ENCODE measurements around the gene TMEM108.

Gene TMEM108

DNA sequence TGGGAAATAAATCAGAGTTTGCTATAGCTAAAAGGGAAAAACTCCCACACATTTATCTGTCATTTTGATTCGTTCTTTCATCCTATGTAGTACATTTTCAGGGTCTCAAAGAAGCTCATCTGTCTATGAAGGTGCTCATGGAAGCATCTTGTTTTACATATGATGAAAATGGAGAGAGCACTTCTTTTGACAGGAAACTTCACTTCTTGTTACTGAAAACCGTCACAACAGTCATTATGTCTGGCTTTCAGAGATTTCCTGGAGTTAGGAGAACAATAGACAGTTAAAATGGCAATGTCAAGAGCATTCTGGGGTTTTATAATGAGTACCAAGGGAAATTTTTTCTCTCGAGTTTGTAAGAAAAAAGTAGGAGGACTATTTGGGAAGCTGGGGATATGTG is 83.3 kb downstream of the TMEM108 start:
- DNase-seq, result no peak

DNA sequence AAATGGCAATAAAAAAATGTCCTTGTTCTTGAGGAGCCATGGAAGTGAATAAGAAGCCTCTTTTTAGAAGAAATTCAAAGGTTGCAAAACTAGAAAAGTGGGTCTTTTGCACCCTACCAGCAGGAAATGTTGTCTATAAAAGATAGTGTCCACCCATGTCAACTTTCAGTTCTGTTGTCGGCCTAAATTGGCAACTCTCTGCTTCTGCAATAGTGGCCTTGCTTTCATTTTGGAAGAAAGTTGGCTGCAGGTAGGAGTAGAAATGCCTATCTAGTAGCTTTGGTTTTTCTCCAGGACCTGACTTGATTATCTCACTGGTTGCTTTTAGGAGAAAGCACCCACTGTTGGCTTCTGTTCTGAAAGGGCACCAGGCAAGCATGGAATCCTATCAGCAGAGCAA is 85.4 kb downstream of the TMEM108 start:
- no peak for DNase-seq

DNA sequence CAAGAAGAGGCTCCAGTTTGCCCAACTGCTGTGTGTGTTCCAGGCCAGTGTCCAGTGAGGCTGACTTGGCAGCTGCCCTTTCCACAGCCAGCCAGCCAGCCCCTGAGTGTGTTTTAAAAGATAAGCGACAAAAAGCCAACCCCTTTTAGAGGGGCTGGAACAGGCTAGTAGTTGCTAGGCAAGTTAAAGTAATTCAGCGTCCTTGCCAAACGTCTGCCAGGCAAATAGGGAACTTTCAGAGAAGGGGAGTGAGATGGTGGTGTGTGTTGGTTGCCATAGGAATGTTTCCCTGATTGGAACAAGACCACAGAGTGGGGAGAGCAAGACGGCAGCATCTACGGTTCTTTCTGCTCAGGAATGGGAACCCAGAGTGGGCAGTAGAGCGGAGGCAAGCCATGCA is 86.3 kb downstream of the TMEM108 start:
- DNase-seq, result no peak

DNA sequence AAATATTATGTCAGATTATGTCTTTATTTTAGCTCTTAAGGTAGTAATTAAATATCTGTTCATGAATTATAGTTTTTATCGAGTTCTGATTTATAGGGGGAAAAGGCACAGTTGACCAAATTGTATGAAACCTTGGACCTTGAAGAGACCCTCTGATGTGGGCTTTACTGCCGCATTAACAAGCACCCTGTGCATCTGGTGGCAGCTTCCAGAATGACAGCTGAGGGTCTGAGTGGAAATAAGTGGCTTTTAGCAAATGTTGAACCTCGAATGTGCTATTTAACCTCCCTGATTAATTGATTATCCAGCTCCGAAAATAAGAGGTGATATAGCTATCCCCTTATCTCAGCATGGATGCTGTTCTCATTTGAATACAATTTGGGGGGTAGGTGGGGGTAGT is 87.0 kb downstream of the TMEM108 start:
- DNase-seq, result no peak

DNA sequence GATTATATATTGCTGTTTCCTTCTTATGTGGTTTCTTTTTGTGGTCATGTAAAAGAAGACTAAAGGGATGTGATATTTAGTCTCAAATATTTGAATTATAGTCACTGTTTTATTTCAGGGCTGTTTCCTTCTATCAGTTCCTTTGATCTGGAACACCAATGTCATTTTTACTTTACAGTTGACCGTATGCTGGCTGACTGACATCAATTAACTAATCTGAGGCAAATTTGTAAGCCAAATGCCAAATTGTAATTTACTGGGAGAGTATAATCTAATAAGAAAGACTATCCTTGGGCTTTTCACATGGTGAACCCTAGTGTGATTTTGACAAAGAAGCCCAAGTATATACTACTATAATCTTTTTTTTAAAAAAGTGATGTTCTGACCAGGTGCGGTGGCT is 87.6 kb downstream of the TMEM108 start:
- DNase-seq, result no peak

DNA sequence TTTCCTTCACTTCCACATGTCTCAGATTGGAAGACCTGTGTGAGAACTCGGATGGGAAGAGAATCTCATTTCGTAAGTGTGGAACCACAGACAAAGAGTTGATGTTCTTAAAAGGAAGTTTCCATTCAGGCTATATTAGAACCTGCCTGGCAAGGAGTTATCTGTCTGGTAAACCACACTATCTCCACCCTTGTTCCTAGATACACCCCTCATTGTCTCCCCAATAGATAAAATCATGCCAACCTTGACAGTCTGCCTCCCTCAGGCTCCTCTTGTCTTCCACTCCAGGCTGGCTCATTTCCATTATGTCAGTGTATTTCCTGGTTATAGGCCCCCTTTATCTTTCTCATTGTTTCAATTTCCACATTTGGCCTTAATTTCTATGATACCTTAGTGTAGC is 89.2 kb downstream of the TMEM108 start:
- no peak for DNase-seq

DNA sequence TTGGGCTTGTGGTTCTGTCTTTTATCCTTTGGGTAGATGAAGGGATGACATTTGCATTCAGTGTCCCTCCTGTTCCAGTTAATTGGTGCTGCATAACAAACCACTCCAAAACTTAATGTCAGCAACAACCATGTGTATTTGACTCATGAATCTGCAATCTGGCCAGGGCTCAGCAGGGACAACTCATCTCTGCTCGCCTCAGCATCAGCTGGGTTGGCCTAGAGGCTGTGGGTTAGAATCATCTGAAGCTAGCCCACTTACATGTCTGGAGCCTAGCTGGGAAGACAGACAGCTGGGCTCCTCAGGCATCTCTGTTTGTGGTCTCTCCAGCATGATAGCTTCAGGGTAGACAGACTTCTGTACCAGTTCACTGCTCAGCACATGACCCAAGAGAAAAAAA is 92.0 kb downstream of the TMEM108 start:
- no peak for DNase-seq

DNA sequence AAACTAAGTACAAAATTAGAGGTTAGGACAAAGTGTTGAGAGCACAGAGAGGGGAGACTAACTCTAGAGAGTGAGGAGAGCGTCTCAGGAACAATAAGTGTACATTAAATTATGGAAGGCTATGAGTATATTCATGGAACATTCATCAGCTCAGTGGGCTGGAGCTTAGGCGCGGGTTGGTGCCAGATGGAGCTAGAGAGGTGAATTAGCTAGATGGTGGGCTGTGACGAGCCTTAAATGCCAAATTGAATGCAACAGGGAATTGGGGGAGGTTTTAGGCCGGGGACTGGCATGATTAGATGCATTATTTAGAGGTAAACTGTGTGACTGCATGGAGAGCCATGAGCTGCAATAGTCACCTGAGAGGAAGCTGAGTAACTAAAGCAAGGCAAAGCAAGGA is 97.1 kb downstream of the TMEM108 start:
- no peak for DNase-seq

DNA sequence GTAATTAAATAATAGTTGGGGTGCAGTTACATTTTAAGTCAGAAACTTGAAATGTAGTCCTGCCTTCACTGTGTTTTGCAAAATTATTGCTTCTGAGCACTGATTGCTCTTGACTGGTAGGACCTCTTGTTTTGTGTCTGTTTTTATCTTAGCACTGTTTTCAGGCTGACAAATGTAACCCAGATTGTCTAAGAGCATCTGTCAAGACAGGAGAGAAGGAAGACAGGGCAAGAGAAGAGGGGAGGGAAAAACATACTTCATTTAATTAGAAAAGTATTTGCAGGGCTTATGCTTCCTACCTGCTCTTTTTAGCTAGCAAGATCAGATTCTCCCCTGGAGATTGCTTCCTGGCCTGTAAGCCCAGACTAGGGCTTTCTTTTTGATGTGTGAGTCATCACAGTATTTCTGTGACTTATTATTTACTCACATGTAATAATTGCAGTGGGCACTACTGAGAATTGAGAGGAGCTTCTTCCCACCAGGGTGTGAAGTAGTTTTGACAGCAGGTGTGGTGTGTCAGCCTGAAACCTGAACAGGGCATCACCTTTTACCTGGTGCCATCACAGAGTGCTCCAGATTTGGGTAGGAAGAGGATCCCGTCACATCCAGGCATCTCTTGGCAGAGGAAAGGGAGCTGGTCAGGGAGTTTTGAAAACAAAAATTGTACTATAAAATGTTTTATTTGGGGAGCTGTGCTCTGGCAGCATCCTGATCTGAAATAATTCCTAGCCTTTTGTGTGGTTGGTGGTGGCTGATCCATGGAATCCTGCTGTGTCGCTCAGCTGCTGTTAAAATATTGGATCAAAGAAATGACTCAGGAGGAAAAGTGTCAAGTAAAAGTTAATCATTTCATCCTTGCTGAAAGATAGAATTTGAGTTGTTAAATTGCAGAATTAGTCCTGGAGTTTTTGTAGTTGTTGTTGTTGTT is 98.2 kb downstream of the TMEM108 start:
- DNase-seq, result peak; percentile 49

DNA sequence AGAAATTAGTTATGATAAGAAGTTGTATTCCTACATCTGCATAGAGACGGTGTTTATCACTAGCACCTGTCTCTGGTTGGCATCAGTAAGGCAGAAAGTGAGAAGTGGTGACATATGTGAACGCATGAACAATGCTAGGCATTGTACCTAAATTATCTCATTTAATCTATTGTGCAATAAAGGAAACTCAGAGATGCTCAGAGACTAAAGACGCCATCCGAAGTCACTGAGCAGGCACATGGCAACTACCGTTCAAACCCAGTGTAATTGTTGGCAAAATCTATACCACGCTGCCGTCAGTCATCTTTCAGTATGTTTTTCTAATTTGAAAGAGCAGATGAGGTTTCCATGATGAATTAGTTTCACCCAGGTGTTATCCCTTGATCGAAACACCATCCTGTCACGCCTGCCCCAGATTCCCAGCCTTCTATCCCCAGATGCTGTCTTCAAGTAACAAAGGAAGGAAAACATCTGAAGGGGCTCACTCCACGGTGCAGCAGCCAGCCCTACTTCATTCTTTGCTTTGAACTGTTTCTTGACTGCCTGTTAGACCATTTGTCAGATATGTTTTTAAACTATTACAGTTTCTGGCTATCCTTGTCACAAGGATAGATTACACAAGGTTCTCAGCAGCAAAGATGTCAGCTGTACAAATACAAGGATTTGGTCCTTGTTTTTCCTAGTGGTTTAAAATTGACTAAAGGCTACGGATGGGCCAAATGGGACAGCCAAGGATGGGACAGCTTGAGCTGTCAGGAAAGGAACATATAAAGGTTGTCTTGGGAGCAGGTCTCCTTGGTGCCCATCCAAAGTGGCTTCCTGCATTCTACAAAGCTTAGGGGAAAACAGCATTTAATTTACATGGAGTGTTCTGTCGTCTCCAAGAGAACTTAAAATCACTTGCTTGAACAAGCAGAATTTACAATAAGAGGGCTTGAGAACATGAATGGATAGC is 99.1 kb downstream of the TMEM108 start:
- no peak for DNase-seq

DNA sequence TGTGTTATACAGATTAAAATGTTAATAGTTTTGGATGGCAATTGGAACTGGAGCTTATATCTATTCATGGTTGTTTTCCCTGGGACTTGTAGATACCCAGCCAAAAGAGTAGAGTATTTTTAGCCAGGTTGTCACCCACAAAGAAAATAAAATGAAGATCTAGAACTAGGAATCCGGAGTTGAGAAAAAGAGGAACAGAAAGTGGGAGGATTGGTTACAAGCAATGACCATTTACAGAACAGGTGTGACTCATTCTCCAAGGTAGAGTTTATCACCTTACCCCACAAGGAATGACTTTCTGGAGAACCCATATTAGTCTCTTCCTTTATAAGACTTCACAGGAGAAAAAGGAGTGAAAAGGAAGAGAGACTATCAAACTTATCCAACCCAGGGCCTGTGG is 99.8 kb downstream of the TMEM108 start:
- DNase-seq, result no peak

DNA sequence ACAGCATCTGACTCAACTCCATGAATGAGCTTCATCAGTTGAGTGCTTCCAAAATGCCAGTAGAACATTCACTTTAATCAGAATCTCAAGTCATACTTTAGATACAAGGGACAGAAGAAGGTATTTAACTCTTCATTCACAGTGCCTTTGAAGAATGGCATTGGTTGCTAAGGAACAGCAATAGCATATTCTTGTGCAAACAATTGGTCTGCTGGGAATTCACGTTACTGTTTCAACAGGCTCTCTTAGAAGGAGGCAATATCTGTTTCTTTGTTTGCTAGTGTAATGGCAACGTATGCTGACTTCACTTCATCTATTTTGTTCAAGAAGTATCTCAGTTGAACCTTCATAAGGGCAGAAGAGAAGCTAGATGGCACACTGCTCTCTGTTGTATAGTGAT is 113.9 kb downstream of the TMEM108 start:
- no peak for DNase-seq

DNA sequence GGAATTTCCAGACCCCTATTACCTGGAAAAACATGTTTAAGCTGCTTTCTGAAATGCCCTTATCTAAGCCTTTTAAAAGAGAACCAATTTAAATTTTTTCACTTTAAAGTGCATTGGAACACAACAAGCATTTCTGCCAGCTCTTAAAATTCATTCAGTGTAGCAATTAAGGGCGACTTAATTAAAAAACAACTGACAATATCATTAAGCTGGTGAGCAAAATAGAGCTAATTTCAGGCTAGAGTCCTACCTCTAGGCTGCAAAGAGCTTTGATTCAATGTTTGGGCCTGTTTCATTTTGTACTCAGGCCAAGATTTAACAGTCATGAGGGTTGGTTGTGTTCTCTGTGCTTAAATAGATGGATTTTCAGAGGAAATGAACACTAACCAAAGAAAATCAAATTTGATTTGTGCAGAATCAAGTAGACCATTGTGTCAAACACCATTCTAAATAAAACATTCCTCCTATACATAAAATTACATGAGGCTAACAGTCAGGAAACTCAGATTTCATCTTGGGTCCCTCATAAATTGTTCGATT is 114.6 kb downstream of the TMEM108 start:
- no peak for DNase-seq

DNA sequence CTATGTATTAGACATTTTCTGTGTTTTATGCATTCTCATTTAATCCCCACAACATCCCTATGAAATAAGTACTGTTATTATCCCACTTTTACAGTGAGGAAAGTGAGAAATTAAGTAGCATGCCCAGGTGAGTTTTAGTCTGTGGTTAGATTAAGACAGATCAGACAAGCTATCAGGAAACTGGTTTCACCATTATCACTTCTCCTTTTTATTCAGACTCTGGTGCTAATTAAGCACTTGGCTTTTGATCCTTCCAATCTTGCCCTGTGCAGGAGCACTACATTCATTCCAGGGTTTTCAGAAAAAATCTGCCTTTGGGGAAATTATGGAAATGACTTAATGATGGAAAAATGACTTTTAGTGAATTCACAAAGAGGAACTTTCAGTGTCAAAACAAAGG is 115.2 kb downstream of the TMEM108 start:
- DNase-seq, result no peak

DNA sequence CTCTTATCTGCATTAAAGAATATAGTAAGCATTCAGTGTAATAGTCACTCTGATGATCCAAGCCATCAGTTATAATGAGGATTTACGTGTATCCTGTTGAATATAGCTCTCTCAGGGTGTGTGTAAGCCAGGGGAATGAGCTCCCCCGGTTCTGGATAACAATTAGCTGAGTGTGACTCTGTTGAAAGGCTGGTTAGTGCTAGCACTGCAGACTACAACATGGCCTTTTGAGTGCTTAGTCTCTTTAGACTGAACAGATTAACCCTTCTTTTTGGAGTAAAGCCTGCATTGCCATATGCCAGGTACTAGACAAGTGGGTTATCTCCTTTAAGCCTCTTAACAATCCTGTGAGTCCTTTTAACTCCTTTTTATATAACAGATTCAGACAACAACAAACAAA is 119.5 kb downstream of the TMEM108 start:
- DNase-seq, result no peak

DNA sequence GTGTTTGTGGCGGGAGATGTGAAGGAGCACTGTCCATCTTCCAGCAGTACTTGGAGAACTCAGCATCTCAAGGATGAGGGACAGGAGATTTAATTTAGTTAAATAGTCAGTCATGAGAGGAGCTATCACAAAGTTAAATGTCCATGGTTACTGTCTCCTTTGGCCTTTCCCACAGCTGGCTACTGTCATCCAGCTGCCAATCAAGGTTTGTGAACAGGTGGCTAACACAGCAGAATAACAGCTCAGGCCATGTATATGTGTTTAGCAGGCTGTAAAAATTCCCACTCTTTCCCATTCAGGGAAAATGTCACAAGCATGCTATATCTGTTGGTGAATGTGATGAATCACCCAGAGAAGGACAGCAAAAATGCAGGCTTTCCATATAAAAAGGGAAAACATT is 120.5 kb downstream of the TMEM108 start:
- DNase-seq, result no peak

DNA sequence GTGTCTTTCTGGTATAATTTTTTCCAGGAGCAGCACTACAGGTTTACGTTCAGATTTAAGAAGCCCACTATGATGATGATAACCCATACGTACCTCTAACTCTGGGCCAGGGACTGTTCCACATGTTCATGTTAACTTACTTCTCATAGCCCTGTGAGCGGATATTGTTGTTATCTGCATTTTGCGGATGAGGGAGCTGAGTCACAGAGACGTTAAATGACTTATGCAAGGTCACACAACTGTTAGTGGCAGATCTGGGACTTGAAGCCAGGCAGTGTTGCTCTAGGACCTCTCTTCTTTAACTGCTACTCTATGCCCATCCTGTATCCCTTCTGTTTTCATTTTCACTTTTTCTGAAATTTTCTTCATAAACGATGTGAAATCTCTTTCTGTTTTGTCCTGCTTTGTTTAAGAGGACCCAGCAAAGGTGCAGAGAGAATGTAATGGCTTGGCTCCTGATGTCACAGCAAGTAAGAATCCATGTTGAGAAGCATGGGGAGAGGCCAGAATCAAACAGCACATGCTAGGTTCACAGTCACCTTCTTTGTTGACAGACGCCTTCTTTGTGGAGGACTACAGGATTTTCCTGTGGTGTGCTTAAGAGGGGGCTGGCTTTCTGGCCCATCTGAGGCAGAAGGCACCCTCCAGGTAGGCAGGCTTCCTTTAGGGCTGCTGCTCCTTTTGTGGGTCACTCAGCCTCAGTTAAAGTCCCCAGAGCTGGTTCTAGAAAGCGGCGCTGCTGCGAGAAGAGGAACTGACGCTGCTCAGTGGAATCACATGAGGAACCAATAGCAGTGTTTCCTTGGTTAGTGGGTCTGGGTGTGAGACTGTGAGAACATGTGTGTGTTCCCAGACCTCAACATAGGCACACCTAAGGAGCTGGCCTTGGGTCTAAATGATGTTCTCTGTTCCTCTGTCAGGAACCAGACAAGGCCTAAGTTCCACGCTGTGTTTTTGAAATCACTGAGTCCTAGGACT is 121.6 kb downstream of the TMEM108 start:
- DNase-seq, result no peak

DNA sequence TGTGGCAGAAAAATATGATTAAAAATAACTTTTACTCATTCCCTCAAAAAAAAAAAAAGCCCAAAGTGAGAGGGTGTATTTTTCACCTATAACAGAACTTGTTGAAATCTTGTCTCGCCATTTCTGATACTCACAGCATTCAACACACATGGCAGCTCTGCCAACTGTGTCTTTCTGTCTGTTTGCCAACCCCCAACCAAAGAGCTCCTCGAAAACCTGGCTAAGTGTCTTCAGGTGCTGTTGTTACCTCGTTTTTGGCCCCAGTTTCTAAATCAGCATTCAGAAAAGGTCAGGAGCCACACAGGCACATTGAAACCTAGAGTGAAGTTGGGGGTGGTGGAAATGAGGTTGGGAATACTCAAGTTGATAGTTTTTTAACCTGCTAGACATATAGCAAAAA is 123.5 kb downstream of the TMEM108 start:
- no peak for DNase-seq

DNA sequence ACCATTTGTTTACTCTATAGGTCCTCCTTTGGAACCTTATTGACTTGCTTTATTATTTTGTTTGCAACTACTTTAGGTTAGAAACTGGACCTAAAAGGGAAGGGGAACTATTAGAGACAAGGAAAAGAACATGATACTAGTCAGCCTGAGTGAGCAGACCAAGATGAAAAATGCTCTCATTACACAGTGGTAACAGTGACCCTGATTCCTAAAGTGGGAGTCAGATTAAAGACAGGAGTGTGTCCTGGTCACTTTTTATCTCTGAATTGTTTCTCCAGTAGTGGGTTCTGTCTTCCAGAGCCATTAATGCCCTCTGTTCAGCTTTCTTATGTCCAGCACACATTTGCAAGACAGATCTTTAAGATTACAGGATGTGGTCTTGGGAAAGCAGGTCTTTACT is 124.1 kb downstream of the TMEM108 start:
- no peak for DNase-seq

DNA sequence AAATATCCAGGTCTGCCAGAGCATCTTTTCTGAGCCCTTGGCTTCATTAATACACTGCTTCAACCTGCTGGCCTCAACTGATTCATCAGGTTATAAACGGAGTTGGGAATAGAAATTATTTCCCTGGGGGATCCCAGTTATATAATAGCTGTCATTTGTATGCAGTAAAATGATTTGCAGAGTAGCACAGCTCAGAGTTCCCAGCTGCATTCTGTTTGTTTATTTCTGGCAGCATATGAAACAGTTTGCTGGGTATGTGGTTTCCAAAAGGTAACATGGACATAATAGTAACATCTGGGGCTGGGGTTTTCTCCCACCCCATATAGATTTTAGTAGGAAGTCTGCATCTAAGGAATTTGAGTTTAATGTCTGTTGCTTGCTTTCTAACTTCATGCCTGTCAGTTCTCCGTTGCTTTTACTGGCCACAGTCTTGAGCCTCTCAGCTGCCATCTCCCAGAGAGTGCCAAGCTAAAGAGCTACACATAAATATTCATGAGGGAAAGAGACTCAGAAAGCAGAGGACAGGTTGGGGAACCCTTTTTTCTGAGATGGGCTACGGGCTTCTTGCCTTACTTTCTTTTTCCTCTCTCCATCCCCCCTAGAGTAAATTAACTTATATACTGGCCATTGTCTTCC is 124.6 kb downstream of the TMEM108 start:
- DNase-seq, result peak; percentile 19

DNA sequence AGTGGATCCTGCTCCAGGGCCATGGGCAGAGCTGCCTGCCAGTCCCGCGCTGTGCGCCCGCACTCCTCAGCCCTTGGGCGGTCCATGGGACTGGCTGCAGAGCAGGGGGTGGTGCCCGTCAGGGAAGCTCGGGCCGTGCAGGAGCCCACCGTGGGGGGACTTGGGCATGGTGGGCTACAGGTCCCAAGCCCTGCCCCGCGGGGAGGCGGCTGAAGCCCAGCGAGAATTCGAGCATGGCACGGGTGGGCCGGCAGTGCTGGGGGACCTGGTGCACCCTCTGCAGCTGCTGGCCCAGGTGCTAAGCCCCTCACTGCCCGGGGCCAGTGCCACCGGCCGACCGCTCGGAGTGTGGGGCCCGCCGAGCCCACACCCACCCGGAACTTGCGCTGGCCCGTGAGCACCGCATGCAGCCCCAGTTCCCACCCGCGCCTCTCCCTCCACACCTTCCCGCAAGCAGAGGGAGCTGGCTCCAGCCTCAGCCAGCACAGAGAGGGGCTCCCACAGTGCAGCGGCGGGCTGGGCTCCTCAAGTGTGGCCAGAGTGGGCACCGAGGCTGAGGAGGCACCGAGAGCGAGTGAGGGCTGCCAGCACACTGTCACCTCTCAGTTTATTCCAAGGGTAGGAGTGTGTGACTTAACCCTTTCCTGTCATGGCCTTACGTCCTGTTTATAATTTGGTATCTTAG is 129.3 kb downstream of the TMEM108 start:
- no peak for DNase-seq

Data from NCI-H2107 (cell line).